Bronchial epithelial cell (primary cell): ENCODE data around the gene SFMBT2. TPM values are rescaled to one million over a fixed set of nuclear protein-coding genes. Genes with fewer than 3 reads are reported as not detected.

Experiments
- DNase-seq: peaks from one replicate; pipeline ENCODE4 v3.0.0-alpha.2; 2010; ENCODE audit warnings: low read depth
- FAIRE-seq: peaks from 2 replicates; lab custom pipeline; 2011; peaks lifted over from hg19 to GRCh38; lab: Jason Lieb, UNC
- H3K27me3 ChIP-seq: 2 replicates; pipeline ENCODE4 v1.5.1; 2011; ENCODE audit warnings: low read length; ENCODE audit not compliant: control insufficient read depth, insufficient read depth
- H3K36me3 ChIP-seq: 2 replicates; pipeline ENCODE4 v1.5.1; 2011; ENCODE audit warnings: low read length; ENCODE audit not compliant: control insufficient read depth, insufficient read depth
- H3K4me3 ChIP-seq: 2 replicates; pipeline ENCODE4 v1.5.1; 2011; ENCODE audit warnings: mild to moderate bottlenecking, low read depth, low read length, control low read depth
- CTCF ChIP-seq: IDR thresholded peaks from 2 replicates; pipeline ENCODE4 v1.5.1; 2011; ENCODE audit warnings: mild to moderate bottlenecking, moderate library complexity, low read length, control low read depth, inconsistent platforms; ENCODE audit not compliant: insufficient read depth, severe bottlenecking
- total RNA-seq: library from RNA; depleted of rRNA; stranded (reverse); fragments of >200 nt; gene quantifications from 2 replicates; pipeline ENCODE4 v1.2.1, GENCODE V29; 2014

The SFMBT2 gene
- total RNA-seq, 1 donor from 2014 or later, result under 0.01 TPM

DNA sequence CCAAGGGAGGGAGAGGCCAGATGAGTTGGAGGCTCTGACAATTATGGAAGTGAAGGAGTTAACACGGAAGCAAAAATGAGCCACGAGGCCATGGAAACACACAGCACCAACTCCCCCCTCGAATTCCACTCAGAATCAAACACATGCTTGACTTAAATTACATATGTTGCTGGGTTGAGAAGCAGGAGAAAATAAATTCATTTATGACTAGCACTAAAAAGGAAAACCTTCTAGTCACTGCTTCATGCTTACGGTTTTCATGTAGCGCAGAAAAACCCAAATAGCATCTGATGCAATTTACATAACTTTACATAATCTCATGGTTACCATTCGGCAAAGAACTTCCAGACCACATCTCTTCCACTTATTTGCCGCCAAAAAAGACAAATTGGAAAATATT is 51.5 kb downstream of the SFMBT2 start:
- FAIRE-seq, result no peak
- no peak for DNase-seq
- no peaks in the 10 kb centered on the region for H3K36me3 ChIP-seq

DNA sequence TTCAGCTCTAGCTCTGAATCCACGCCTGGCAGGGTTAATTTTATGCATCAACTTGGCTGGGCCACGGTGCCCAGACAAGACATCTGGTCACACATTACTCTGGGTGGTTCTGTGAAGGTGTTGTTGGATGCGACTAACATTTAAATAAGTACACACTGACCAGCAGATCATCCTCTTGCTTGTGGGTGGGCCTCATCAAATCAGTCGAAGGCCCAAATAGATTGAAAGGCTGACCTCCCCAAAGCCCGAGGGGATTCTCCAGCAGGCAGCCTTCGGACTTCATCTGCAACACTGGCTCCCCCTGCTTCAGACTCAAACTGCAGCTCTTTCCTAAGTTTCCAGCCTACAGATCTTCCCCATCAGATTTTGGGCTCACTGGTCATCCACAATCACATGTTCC is 53.6 kb downstream of the SFMBT2 start:
- FAIRE-seq (no peak), DNase-seq (no peak)
- no peaks in the 10 kb centered on the region for H3K27me3 ChIP-seq
- no peak for TF ChIP-seq CTCF
- no peak overlapping the region for H3K4me3 ChIP-seq
- no peaks in the 10 kb centered on the region for H3K36me3 ChIP-seq

More for the DNA sequence above, 51.5 kb downstream of the SFMBT2 start:
- Histone ChIP-seq H3K27me3 (no peaks in the 10 kb centered on the region), H3K4me3 (no peak overlapping the region)
- no peak for TF ChIP-seq CTCF

DNA sequence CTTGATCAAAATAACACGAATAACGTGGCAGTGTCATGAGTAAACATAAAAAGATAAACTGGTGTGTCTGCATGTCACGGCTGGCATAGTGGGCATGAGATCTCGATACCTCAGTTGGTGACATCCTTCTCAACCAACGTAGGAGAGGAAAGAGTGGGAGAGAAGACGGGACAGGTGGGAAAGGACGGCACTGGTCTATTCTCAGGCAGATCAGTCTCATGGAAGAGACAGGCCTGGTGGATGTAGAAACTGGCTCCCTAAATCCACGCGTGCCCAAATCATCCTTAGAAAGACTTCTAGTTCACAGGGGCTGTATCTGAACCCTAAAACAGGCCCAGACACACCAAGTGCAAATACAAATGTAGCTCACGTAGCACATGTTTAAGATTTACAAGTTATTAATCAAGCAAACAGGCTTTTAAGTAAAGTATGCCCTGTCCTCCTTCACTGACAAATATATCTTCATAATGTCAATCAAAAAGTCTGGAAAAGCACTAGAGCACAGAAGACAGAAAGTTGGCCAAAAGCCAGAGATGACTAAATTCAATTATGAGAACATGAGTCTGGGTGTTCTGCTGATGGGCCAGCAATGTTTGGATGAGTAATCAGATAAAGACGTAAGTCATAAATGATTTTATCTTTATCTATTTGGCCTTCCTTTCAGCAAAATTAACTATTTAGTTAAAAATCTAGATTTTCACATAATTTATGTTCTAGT is 56.3 kb downstream of the SFMBT2 start:
- no peak for TF ChIP-seq CTCF
- Histone ChIP-seq H3K36me3 (no peaks in the 10 kb centered on the region), H3K27me3 (no peaks in the 10 kb centered on the region), H3K4me3 (no peak overlapping the region)
- FAIRE-seq (no peak), DNase-seq (peak; percentile 37)

DNA sequence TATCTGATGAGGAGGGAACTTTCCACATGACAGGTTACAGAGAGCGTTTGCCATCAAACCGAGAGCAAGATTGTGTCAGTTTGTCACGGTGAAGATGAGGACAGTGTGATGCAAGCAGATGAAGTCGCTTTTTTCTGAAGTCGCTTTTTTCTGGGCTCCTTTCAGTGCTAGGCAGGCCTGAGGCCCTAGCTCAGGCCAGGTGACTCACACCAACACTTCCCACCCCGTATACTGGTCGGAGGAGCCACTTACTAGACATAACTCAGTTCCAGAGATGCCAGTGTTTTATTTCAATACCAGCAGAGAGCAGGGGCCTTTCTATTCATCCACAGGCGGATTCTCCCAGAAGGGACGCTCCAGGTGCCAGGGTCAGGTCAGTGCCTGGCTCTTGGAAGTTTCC is 58.9 kb downstream of the SFMBT2 start:
- no peak for DNase-seq
- no peaks in the 10 kb centered on the region for H3K36me3 ChIP-seq
- H3K4me3 ChIP-seq, result no peak overlapping the region
- FAIRE-seq, result no peak
- no peak for TF ChIP-seq CTCF
- no peaks in the 10 kb centered on the region for H3K27me3 ChIP-seq

- Histone ChIP-seq H3K27me3 (no peaks in the 10 kb centered on the region), H3K36me3 (no peaks in the 10 kb centered on the region), H3K4me3 (no peak overlapping the region)
- no peak for TF ChIP-seq CTCF
- DNase-seq (no peak), FAIRE-seq (no peak)
These were observed 60.2 kb downstream of the SFMBT2 start for GRCh38 chr10:7350541-7351195.
